Neural progenitor cell (in vitro differentiated cells): ENCODE data around the gene GAS1.

Experiments used
- CTCF ChIP-seq: fragments of 200-600 bp; sonication (generic); IDR thresholded peaks from 2 replicates; pipeline ENCODE4 v1.5.1; 2017; ENCODE audit warnings: antibody characterized with exemption, mild to moderate bottlenecking
- EZH2 ChIP-seq: fragments of 200-600 bp; sonication (generic); IDR thresholded peaks from 2 replicates; pipeline ENCODE4 v1.6.1; 2017; ENCODE audit warnings: antibody characterized with exemption, mild to moderate bottlenecking, moderate library complexity
- EZH2phosphoT487 ChIP-seq: fragments of 200-600 bp; sonication (generic); IDR thresholded peaks from 2 replicates; pipeline ENCODE4 v1.6.1; 2017; ENCODE audit warnings: antibody characterized with exemption

DNA sequence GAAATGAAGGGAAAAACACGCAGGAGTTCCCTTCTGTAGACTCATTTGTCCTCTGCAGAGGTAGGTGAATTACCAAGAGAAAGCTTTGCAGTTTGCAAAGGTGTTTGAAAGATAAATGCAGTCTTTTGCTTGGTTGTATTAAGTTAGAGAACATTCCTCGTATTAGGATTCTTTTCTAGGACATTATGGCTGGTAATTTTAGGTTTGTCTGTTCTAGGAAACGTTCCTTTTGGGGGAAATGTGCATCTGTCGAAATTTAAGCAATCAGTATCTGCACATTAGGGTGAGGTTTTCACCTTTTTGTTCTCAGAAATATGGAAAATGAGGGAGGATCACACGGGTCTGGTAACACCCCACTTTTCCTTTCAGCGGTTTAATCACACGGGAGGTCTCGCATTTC is 45.1 kb downstream of the GAS1 start:
- no peak for TF ChIP-seq EZH2
- TF ChIP-seq CTCF, result no peak
- TF ChIP-seq EZH2phosphoT487, result no peak
